Neural cell (in vitro differentiated cells): ENCODE results near the gene AGFG2. TPM values are rescaled to one million over a fixed set of nuclear protein-coding genes. Genes with fewer than 3 reads are reported as not detected.
A peak's percentile ranks its signal among the peaks of the same experiment; 100 is the strongest.

Experiments used
- H2AFZ ChIP-seq: fragments of 200-600, 300-800 bp; sonication (generic), shearing (Covaris generic); 2 replicates; pipeline ENCODE4 v1.6.0; 2014; ENCODE audit warnings: low read depth, mild to moderate bottlenecking, antibody characterized with exemption, low read length, moderate library complexity
- H3F3A ChIP-seq: fragments of 200-600 bp; shearing (Covaris generic); 2 replicates; pipeline ENCODE4 v1.6.1; 2016; ENCODE audit warnings: mild to moderate bottlenecking, moderate library complexity, mixed read lengths, antibody characterized with exemption, low read length; ENCODE audit not compliant: insufficient read depth, poor library complexity, severe bottlenecking
- H3K27ac ChIP-seq: fragments of 200-600, 300-800 bp; sonication (generic), shearing (Covaris generic); 2 replicates; pipeline ENCODE4 v1.5.1; 2014; ENCODE audit warnings: mild to moderate bottlenecking, low read length, moderate library complexity
- H3K27me3 ChIP-seq: fragments of 300-800, 200-600 bp; sonication (generic), shearing (Covaris generic); 2 replicates; pipeline ENCODE4 v1.6.0; 2014; ENCODE audit warnings: mild to moderate bottlenecking, low read depth, low read length, moderate library complexity; ENCODE audit not compliant: insufficient read depth
- H3K36me3 ChIP-seq: fragments of 300-800, 200-600 bp; sonication (generic), shearing (Covaris generic); 2 replicates; pipeline ENCODE4 v1.5.1; 2014; ENCODE audit warnings: mild to moderate bottlenecking, antibody characterized with exemption, low read length, moderate library complexity; ENCODE audit not compliant: insufficient read depth
- H3K4me2 ChIP-seq: fragments of 300-800, 200-600 bp; sonication (generic), shearing (Covaris generic); 2 replicates; pipeline ENCODE4 v1.6.0; 2014; ENCODE audit warnings: mild to moderate bottlenecking, low read length
- H3K4me3 ChIP-seq: fragments of 300-800, 200-600 bp; sonication (generic), shearing (Covaris generic); 2 replicates; pipeline ENCODE4 v1.5.1; 2014; ENCODE audit warnings: mild to moderate bottlenecking, low read length, moderate library complexity
- H3K79me2 ChIP-seq: fragments of 200-600 bp; shearing (Covaris generic); replicated peaks from 2 replicates; pipeline ENCODE4 v1.6.0; 2014; ENCODE audit warnings: mild to moderate bottlenecking, low read length, moderate library complexity; ENCODE audit not compliant: insufficient read depth
- H3K9ac ChIP-seq: fragments of 300-800, 200-600 bp; sonication (generic), shearing (Covaris generic); 2 replicates; pipeline ENCODE4 v1.6.1; 2016; ENCODE audit warnings: mild to moderate bottlenecking, low read length, mixed read lengths
- H3K9me2 ChIP-seq: fragments of 200-600 bp; shearing (Covaris generic); 2 replicates; pipeline ENCODE4 v1.6.1; 2016; ENCODE audit warnings: mild to moderate bottlenecking, low read length, mixed read lengths; ENCODE audit not compliant: insufficient read depth
- H3K9me3 ChIP-seq: fragments of 200-600, 300-800 bp; sonication (generic), shearing (Covaris generic); 2 replicates; pipeline ENCODE4 v1.6.1; 2016; ENCODE audit warnings: mild to moderate bottlenecking, mixed run types, low read length, moderate library complexity, mixed read lengths
- H4K20me1 ChIP-seq: fragments of 200-600 bp; shearing (Covaris generic); 2 replicates; pipeline ENCODE4 v1.6.1; 2016; ENCODE audit warnings: mild to moderate bottlenecking, mixed run types; ENCODE audit not compliant: insufficient read depth
- CTCF ChIP-seq: fragments of 450-650 bp; IDR thresholded peaks from 2 replicates; pipeline ENCODE4 v1.5.1; 2014; ENCODE audit warnings: antibody characterized with exemption, mild to moderate bottlenecking, moderate library complexity; ENCODE audit not compliant: poor library complexity, severe bottlenecking
- EP300 ChIP-seq: fragments of 450-650 bp; conservative IDR thresholded peaks from 2 replicates; pipeline ENCODE4 v1.6.1; 2014; ENCODE audit warnings: antibody characterized with exemption, mild to moderate bottlenecking, moderate library complexity; ENCODE audit not compliant: poor library complexity, severe bottlenecking
- EZH2 ChIP-seq: fragments of 200-600, 300-800 bp; shearing (Covaris generic), sonication (generic); IDR thresholded peaks from 2 replicates; pipeline ENCODE4 v1.6.1; 2014; ENCODE audit warnings: antibody characterized with exemption, low read length, borderline replicate concordance, mild to moderate bottlenecking; ENCODE audit not compliant: insufficient read depth, poor library complexity, severe bottlenecking
- MXI1 ChIP-seq: fragments of 450-650 bp; conservative IDR thresholded peaks from 2 replicates; pipeline ENCODE4 v1.6.1; 2014; ENCODE audit warnings: antibody characterized with exemption, mild to moderate bottlenecking; ENCODE audit not compliant: poor library complexity, severe bottlenecking
- POLR2AphosphoS5 ChIP-seq: IDR thresholded peaks from 2 replicates; pipeline ENCODE4 v1.6.1; 2012
- RAD21 ChIP-seq: fragments of 450-650 bp; conservative IDR thresholded peaks from 2 replicates; pipeline ENCODE4 v1.6.1; 2014; ENCODE audit warnings: antibody characterized with exemption, mild to moderate bottlenecking, moderate library complexity
- SMC3 ChIP-seq: fragments of 450-650 bp; conservative IDR thresholded peaks from 2 replicates; pipeline ENCODE4 v1.6.1; 2014; ENCODE audit warnings: antibody characterized with exemption, mild to moderate bottlenecking, moderate library complexity; ENCODE audit not compliant: poor library complexity
- TAF1 ChIP-seq: IDR thresholded peaks from 2 replicates; pipeline ENCODE4 v1.6.1; 2012; ENCODE audit warnings: low read depth
- polyA plus RNA-seq: library from polyadenylated mRNA; depleted of rRNA; stranded (reverse); fragments of >200 nt; gene quantifications from 2 replicates; pipeline ENCODE4 v1.2.3, GENCODE V29; 2014
- TF ChIP-seq, protein P1 (sequence below): IDR thresholded peaks from 2 replicates; pipeline ENCODE4 v1.6.1; 2012; ENCODE audit warnings: borderline replicate concordance

The AGFG2 gene
- polyA plus RNA-seq, 1 donor from 2014 or later: 3.4 TPM

DNA sequence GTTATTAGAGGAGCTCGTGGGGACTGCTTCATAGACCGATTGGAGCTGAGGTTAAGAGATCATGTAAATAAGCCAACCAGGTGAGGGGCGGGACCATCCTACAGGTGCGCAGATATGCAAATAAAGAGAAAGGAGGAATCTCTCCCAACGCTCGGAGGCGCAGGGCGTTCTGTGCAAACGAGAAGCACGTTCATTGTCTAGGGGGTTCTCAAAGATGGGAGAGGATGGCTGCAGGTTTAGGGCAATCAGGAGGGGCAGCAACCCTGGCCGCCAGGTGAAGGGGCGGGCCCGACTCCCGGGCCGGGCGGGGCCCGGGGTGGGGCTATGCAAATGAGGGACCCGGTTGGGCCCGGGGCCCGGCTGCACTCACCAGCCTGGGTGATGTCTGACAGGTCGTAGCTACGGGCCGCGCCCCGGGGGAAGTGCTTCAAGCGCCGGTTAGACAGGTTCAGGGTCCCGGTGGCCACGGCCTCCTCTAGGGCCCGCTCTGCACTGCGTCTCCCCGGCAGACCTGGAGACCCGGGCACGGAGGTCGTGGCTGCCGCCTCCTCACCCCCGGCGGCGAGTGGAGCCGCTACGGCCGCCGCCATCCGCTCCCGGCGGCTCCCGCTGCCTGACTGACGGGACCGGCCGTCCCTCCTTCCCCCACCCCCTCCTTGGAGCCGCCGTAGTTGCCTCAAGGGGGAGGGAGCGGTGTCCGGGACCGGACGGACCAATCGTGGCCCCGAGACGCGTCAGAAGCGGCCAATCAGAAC lies 46.7 kb downstream of the AGFG2 start, which contains the start of gene LRCH4:
TSS of gene LRCH4 (minus strand) at position 619 of the 755 bp plus-strand sequence. CDS start at position 590, 29 bp downstream.
- Histone ChIP-seq H3K9me2 (no peaks in the 10 kb centered on the region), H3K9ac (peak within 1 kb of the TSS; percentile 96), H3K4me2 (peak within 1 kb of the TSS; percentile 94), H3K4me3 (peak within 1 kb of the TSS; percentile 99), H3K79me2 (peaks cover 17% of the 10 kb centered on the region), H2AFZ (peak within 1 kb of the TSS; percentile 48), H3F3A (no peaks in the 10 kb centered on the region), H3K27me3 (no peaks in the 10 kb centered on the region), H3K36me3 (no peaks in the 10 kb centered on the region), H3K27ac (peak within 1 kb of the TSS; percentile 85), H3K9me3 (no peaks in the 10 kb centered on the region), H4K20me1 (no peaks in the 10 kb centered on the region)
- TF ChIP-seq RAD21 (peak; percentile 40), EZH2 (no peak), EP300 (peak; percentile 87), MXI1 (peak; percentile 72), POLR2AphosphoS5 (peak; percentile 99), TAF1 (peak; percentile 77), SMC3 (peak; percentile 61), CTCF (no peak)
- TF ChIP-seq, protein P1, sequence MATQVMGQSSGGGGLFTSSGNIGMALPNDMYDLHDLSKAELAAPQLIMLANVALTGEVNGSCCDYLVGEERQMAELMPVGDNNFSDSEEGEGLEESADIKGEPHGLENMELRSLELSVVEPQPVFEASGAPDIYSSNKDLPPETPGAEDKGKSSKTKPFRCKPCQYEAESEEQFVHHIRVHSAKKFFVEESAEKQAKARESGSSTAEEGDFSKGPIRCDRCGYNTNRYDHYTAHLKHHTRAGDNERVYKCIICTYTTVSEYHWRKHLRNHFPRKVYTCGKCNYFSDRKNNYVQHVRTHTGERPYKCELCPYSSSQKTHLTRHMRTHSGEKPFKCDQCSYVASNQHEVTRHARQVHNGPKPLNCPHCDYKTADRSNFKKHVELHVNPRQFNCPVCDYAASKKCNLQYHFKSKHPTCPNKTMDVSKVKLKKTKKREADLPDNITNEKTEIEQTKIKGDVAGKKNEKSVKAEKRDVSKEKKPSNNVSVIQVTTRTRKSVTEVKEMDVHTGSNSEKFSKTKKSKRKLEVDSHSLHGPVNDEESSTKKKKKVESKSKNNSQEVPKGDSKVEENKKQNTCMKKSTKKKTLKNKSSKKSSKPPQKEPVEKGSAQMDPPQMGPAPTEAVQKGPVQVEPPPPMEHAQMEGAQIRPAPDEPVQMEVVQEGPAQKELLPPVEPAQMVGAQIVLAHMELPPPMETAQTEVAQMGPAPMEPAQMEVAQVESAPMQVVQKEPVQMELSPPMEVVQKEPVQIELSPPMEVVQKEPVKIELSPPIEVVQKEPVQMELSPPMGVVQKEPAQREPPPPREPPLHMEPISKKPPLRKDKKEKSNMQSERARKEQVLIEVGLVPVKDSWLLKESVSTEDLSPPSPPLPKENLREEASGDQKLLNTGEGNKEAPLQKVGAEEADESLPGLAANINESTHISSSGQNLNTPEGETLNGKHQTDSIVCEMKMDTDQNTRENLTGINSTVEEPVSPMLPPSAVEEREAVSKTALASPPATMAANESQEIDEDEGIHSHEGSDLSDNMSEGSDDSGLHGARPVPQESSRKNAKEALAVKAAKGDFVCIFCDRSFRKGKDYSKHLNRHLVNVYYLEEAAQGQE: peak; percentile 65

DNA sequence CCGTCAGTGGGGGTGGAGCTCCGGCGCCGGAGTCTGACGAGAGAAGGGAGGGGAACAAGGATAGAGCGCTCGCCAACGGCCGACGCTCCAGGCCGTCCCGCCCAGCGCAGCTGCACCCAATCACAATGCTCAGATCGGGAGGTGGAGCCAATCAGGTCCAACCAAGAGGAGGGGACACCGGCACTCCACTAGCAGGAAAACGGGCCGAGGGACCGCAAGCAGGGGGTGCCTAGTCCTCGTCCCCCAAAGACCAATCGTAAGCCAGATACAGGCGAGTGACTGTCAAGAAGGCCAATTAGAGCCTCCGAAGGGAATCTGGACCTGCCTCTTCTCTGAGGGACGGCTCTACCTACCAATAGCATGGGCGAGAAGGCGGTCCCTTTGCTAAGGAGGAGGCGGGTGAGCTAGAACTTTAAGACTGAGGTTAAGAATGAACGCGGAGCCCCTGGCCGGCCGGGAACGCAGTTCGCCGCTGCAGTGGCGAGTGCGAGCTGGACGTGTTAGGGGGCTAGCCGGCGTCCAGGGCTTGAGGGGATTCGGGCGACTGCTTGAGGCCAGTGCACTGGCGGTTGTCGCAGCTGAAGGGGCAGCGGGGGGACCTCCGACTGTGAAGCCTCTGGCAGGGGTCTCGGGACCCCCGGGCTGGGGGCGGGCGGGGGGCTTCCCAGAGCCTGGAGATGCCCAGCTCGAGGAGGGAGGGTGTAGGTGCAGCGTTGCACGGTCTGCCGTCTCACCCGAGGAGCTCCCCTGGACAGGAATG lies 47.4 kb downstream of the AGFG2 start, which contains the start of gene FBXO24:
TSS of gene FBXO24 (plus strand) at position 63 of the 760 bp plus-strand sequence. CDS start at position 361, 298 bp downstream.
- peak; percentile 31 for TF ChIP-seq RAD21
- TF ChIP-seq POLR2AphosphoS5: peak; percentile 60
- TF ChIP-seq EP300: no peak
- peak; percentile 0 for TF ChIP-seq MXI1
- no peak for TF ChIP-seq SMC3
- TF ChIP-seq, protein P1: peak; percentile 5
- no peak for TF ChIP-seq TAF1
- TF ChIP-seq EZH2: no peak
- peak; percentile 59 for TF ChIP-seq CTCF
- Histone ChIP-seq H4K20me1 (no peaks in the 10 kb centered on the region), H3F3A (no peaks in the 10 kb centered on the region), H3K79me2 (peaks cover 17% of the 10 kb centered on the region), H3K9me2 (no peaks in the 10 kb centered on the region), H3K9ac (peak within 1 kb of the TSS; percentile 96), H3K27ac (peak within 1 kb of the TSS; percentile 85), H3K27me3 (no peaks in the 10 kb centered on the region), H2AFZ (peak within 1 kb of the TSS; percentile 48), H3K4me3 (peak within 1 kb of the TSS; percentile 99), H3K36me3 (no peaks in the 10 kb centered on the region), H3K9me3 (no peaks in the 10 kb centered on the region), H3K4me2 (peak within 1 kb of the TSS; percentile 94)
